Stimulated activated CD4-positive, alpha-beta T cell treated with anti-CD3 and anti-CD28 coated beads, Interleukin-15, amount 100 ng/mL, for 48 hours (primary cell): ENCODE measurements around the gene PCNX2.

Source experiments
- DNase-seq, 2 donors: peaks; one replicate each; pipeline ENCODE4 v3.0.0-alpha.2; 2020; ENCODE audit warnings: low read depth in 2 of 2

PCNX2 gene

GRCh38 chr1:233060461-233060994, 235.0 kb downstream of the PCNX2 start:
- no peak for DNase-seq

- no peak for DNase-seq
Observed at GRCh38 chr1:233057836-233058235, 237.7 kb downstream of the PCNX2 start.

DNA sequence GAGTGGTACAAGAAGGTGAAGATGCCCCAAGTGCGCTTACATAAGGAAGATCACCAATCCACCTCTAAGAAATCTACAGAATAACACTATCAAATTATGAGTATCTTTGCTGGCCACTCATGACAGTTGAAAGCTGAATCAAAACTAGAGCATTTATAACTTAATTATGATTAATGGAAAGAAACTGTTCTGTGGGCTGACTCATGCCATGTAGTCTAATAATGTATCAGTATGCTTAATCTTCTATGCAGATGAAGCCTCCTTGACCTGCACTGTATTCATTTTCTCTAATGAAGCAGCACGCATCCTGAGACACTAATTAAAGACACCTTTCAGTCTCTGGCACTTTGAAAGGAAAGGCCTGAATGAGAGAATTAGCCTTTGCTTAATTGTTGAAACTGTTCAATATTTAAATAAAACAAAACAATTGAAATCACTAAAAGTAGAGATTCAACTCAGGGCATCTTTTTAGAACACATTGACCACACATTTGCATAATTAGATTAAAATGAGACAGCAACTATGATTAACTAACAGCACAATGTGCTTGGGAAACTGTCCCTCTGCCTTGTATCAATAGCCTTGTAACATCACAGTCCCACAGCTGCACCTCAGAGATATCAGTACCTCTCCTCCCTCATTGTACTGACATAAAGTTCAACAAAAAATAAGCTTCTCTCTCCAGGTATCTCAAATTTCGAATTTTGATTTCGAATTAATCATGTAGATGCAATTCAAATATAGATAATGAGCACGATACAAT, 239.5 kb downstream of the PCNX2 start:
- no peak for DNase-seq

- no peak for DNase-seq
Observed at GRCh38 chr1:233045588-233045987, 249.9 kb downstream of the PCNX2 start.

DNA sequence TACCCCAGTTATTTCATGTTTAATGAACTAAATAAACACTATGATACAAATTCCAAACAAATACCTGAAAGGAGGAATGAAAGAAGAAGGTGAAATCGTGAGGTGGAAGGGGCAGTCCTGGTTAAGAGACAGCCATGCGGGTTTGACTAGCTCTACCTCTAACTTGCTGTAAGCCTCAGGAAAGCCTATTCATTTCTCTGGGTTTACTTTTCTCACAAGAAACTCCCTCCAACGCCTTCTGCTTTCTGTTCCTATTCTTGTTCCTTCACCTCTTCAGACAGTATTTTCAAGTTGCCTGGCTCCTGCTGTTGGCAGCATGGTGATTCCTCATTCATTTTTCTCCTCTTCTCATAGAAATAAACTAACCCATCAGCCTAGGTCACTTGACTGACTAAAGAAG, 252.7 kb downstream of the PCNX2 start:
- DNase-seq: no peak

DNA sequence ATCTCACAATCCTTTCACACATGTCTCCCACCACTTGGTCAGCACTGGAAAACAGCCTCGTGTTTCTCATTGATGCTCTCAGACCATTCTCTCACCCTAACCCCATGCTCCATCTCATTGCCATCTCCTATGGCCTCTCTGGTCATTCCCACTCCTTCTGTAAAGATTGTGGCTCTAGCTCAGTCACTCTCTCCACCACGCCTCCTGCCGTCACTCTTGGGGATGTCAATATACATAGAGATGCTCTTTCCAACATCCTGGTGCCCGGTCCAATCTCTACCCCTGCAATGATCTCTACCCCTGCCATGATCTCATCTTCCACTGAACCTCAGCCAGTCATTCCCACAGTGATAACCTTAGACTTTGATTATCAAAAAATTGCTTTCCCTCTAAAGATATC, 255.0 kb downstream of the PCNX2 start:
- DNase-seq: no peak

DNA sequence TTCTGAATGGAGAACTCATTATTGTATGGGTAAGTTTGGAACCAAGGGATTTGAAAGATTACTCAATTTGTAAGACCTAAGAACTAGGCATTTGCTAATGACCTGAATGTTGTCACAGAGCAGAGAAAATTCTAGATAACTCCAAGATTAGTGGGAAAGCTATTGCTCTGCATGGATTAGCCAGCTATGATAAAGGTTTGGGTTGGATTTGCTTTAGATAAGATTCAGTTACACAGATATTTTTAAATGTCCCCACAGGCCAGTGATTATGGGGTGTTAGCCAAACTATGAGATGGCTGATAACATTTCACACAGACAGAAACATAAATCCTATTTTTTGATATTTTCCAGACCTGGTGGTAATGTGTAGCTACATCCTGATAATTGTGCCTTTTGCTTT, 256.9 kb downstream of the PCNX2 start:
- DNase-seq: no peak

DNA sequence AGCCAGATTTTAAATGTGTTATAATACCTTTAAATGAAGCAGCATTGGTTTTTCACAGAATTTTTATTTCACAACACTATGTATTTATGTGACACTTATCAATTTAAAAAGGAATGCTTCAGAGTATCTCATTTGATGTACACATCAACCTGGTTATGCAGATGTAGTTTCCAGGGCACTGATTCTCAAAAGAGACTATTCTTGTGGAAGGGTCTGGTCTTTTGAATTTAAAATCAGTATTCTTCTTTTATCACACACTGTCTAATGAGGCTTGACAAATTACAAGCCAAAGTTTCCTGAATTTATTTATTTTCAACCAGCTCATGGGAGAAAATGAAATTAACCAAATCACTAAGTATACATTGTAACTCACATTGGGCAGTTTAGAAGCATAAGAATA, 257.7 kb downstream of the PCNX2 start:
- no peak for DNase-seq

- DNase-seq: no peak
Observed at GRCh38 chr1:233034836-233035235, 260.7 kb downstream of the PCNX2 start.

DNA sequence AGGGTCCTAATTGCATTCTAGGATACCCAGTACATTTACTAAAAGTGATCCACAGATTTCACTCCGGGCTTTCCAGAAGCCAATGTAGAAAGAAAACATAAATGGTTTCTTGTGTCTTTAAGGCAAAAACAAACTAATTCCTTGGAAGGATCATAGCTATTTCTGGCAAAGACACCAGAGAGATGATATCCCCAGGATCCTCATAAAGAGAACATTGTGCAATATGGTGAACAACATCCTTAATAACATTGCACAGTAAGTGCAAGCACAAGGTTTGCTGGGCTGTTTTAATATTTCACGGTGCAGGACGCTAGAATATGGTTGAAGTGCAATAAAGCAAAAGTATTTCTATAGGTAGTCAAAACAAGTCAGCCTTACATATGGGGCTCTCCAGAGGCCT, 262.2 kb downstream of the PCNX2 start:
- no peak for DNase-seq

DNA sequence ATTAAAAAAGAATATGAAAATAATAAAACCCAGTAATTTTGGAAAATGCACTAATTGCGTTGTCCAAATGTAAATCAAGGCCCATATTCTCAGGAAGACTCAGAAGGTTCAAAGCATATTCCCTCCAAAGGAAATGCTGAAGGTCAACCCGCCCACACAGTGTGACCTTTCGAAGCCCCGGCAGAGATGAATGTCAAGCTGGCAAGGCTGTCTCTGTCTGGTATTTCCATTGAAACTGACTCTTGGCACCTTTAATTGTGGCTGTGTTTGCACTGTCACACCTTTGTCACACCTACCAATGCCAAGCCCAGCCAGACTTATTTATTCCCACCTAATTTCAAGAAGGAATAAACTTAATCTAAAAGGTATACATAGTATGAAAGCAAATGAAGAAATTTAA, 262.6 kb downstream of the PCNX2 start:
- no peak for DNase-seq

DNA sequence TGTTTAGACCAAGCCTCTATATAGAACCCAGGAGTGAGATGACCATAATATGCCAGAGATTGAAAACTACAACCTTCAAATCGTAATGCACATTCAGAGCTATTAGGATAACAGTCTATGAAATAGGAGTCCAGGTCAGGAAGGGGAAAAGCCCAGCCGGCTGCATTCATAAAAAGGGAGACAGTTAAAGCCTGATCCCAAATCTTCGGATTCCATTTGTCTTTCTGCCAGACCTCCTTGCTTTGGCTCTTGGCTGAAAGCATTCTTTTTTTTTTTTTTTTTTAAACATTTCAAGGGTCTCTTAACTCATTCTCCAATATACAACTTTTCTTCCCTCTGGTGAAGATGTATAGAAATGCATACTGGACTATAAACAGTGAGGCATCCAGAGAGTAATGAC, 264.0 kb downstream of the PCNX2 start:
- no peak for DNase-seq

DNA sequence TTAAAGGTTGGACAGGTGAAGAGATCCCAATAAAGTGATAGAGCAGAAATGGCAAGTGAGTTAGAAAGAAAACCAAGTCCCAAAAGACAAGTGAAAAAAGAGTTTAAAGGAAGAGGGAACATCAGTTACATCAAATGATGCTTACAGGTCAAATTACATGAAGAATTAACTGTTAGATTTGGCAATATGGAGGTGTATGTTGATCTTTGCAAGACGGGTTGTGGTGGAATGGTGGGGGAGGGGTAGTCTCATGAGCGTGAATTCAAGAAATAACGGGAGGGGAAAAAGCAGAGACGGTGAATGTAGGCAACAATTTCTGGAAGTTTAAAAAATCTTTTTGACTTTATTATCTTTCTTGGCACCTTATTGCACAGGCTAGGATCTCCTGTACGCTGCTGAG, 268.5 kb downstream of the PCNX2 start:
- DNase-seq: no peak

DNA sequence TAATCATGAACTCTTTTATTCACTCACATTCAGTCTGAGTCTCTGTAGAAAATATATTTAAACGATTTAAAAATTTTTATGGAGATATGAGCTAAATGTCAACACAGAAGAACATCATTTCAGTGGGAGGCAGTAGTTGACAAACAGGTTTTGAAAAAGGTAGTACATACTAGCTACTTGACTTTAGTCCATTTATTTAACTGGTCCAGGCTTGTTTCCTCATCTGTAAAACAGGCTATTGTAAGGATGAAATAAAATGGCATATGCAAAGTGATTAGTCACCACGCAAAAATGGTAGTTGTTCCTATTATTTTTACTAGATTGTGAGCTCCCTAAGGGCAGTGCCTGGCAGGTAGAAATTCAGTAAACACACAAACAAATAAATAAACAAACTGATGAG, 270.0 kb downstream of the PCNX2 start:
- DNase-seq: no peak

GRCh38 chr1:233025157-233025556, 270.4 kb downstream of the PCNX2 start:
- DNase-seq: peak in 1 of 2 donors; percentile 2

- no peak for DNase-seq
Observed at GRCh38 chr1:233024199-233024598, 271.3 kb downstream of the PCNX2 start.

- no peak for DNase-seq
Observed at GRCh38 chr1:233022246-233022645, 273.3 kb downstream of the PCNX2 start.

DNA sequence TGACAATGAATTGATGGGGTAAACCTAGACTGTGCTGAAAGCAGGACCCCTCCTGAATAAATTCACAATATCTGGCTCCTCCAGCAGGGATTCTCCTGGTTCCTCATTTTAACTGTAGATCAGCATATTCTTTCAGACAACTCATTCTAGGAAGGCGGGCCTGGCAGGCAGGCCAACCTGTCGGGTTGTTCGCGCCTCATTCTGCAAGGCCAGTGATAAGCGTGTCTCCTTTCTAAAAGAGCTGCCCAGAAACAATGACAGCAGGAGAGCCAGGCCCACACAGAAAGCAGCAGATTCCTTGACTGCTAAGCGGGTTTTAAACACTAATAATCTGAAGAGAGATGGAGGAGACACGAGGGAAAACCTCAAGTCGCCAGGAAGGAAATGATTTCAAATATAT, 275.1 kb downstream of the PCNX2 start:
- no peak for DNase-seq

GRCh38 chr1:233019778-233020325, 275.7 kb downstream of the PCNX2 start:
- DNase-seq: no peak

DNA sequence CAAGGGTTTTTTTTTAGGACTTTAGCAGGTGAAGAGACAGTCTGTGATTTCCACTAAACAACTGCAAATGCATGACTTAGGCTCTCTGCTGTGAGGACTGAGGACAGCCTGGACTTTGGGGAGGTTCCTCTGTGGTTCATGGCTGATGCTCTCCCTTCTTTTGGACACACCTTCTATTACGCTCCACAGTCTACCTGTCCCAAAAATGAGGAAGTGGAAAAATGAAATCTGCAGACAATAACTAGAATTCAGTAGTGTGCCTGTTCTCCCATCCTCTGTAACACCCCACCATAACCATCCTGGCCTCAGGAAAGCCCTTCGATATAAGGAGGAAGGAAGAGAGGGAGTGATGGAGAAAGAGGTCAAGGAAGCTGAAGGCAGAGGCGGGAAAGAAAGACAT, 276.4 kb downstream of the PCNX2 start:
- no peak for DNase-seq

- no peak for DNase-seq
Observed at GRCh38 chr1:233016798-233017197, 278.7 kb downstream of the PCNX2 start.

- DNase-seq: no peak
Observed at GRCh38 chr1:233015965-233016364, 279.6 kb downstream of the PCNX2 start.

DNA sequence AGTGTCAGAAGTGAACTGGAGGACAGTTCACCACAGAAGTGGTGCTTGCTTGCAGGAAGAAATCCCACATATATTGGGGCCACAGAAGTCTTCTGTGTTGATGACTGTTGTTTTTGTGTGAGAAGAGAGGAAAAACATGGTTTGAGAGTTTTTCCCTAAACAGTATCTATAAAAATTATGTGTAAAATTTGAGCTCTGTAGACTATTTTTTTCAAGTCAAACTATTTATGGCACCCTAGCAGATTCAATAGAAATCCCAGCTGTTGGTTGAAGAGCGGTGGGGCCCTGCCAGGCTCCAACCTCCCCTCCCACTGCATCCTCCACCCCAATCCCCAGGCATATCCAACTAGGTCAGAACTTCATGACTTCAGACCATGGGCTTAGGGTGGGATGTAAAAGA, 283.5 kb downstream of the PCNX2 start:
- DNase-seq: no peak

DNA sequence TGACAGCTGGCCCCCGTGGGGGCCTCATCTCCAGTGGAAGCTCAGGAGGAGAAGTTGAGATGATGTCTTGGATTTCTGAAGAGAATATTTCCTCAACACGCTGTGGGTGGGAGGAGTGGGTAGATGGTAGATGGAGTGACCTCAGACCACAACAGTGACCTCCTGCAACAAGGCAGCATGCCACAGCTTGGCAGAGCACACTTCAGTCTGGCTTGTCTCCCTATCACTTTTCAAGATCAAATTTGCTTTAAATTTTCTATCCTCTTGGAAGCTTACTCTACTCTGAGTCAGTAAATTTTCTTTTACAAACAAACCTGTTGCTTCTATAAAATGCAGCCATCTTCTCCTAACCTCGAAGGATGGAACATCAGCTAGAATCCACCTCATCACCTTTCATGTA, 285.4 kb downstream of the PCNX2 start:
- DNase-seq: no peak
